NOMO-1 treated with dmso at 0.1 percent for 144 hours (cell line): ENCODE results near the gene PAGR1.

Experiments used
- DNase-seq: peaks from one replicate; lab custom pipeline; 2025; ENCODE audit not compliant: unreplicated experiment; lab: John Stamatoyannopoulos, UW

PAGR1 gene

DNA sequence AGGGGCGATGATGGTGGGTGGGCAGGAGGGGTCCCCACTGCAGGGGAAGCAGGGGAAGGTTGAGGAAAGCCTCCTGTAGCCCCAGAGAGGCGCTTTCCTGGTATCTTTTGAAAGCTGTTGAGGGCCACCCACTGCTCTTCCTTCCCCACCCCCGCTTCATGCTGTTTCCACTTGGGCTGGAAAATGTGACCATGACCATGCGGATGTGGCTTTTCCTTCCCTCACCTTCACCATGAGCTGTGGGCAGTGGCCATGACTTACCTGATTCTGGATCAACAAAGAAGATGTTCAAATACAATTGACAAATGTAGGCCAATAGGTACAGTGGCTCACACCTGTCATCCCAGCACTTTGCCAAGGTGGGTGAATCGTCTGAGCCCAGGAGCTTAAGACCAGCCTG, 18.1 kb downstream of the PAGR1 start:
- no peak for DNase-seq

GRCh38 chr16:29835926-29836325, 20.0 kb downstream of the PAGR1 start:
- no peak for DNase-seq

DNA sequence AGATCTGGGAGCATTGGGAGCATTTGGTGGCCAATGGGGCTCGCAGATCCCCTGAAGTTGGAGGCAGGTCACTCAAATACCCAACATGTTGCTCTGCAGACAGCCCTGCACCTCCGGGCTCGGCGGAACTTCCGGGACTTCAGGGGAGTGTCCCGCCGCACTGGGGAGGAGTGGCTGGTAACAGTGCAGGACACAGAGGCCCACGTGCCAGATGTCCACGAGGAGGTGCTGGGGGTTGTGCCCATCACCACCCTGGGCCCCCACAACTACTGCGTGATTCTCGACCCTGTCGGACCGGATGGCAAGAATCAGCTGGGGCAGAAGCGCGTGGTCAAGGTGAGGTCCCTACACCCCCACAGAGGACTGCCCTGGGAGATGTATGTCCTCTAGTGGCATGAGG, 20.7 kb downstream of the PAGR1 start:
- no peak for DNase-seq

GRCh38 chr16:29837841-29838240, 21.9 kb downstream of the PAGR1 start:
- DNase-seq: no peak

GRCh38 chr16:29839822-29840221, 23.9 kb downstream of the PAGR1 start:
- DNase-seq: no peak

DNA sequence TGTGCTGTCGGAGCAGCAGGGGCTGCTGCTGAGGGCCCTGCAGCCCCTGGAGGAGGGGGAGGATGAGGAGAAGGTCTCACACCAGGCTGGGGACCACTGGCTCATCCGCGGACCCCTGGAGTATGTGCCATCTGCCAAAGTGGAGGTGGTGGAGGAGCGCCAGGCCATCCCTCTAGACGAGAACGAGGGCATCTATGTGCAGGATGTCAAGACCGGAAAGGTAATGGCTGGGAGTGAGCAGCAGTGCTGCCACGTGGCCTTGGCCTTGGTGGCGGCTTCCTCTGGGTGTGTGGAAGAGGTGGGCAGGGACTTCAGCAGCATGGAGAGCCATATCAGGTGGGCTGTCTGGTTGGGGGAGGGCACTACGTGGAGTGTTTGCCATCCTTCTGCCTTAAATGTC, 24.3 kb downstream of the PAGR1 start:
- DNase-seq: no peak

- no peak for DNase-seq
Measured at GRCh38 chr16:29841631-29842030, 25.7 kb downstream of the PAGR1 start.

- DNase-seq: no peak
Measured at GRCh38 chr16:29842732-29843346, 26.9 kb downstream of the PAGR1 start.

- no peak for DNase-seq
Measured at GRCh38 chr16:29843931-29844330, 28.0 kb downstream of the PAGR1 start.

GRCh38 chr16:29844575-29845331, 28.8 kb downstream of the PAGR1 start:
- DNase-seq: no peak

DNA sequence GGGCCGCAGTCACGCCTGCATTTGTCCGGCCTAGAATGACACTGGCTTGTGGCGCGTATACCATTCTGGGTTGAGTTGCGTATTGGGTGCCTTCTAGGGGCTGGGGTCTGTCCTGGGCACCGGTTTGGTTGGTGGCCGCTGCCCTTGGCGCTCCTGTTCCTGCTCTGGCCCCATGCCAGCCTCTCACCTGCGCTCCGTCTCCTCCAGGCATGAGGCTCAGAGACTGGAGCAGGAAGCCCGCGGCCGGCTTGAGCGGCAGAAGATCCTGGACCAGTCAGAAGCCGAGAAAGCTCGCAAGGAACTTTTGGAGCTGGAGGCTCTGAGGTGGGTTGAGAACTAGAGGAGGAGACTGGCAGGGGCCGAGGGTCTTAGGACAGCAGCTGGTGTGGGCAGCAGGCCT, 29.7 kb downstream of the PAGR1 start:
- no peak for DNase-seq

- no peak for DNase-seq
Measured at GRCh38 chr16:29848420-29849297, 32.7 kb downstream of the PAGR1 start.

DNA sequence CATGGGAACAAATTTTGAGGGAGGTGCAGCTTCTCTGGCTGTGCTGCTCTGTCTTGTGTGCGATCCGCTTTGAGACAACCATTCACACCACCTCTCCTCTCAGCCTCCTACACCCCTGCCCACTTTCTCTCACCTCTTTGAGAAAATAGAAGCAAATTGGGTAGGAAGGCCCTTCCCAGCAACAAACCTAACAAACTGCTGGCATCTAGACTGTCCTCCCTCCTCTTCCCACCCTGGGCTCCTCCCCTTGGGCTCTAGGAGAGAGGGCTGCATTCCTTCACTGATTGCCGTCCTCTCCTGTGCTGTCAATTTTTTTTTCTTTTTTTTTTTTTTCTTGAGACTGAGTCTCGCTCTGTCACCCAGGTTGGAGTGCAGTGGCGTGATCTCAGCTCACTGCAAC, 33.6 kb downstream of the PAGR1 start:
- no peak for DNase-seq

GRCh38 chr16:29850998-29851397, 35.0 kb downstream of the PAGR1 start:
- no peak for DNase-seq

DNA sequence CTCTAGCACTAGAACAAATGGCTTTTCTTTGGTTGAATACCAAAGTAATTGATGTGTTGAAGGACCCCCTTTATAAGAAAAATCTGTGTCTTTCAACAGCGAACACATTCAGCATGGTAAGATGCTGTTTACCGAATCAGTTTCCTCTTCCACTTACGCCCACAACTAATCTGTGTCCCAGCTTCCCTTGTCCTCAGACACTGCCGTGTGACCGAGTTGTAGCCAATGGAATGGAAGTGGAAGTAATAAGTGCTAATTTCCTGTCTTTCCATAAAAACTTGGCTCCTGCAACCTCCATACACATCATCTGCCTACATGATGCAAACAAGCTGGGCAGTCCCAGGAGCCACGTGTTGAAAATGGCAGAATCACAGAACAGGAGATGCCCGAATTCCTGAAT, 36.7 kb downstream of the PAGR1 start:
- no peak for DNase-seq

GRCh38 chr16:29854520-29855100, 38.7 kb downstream of the PAGR1 start:
- DNase-seq: no peak

GRCh38 chr16:29857133-29857760, 41.3 kb downstream of the PAGR1 start:
- no peak for DNase-seq

- DNase-seq: no peak
Measured at GRCh38 chr16:29858149-29858849, 42.3 kb downstream of the PAGR1 start.

DNA sequence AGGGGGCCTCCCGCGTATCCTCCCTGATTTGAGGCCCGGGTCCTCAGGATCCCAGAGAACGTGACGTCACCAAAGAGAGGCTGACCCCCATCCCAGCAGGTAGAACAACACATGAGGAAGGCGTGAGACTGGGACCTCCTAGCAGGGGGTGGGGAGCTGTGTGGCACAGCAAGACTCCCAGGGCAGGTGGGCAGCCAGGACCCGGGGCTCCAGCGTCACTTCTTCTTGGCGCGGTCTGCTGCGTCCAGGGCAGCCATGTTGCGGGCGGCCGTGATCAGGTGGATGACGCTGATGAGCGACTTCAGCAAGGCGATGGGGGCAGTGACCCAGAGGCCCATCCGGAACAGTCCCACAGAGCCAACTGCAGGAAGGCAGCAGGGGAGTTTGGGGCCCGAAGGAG, 43.0 kb downstream of the PAGR1 start:
- DNase-seq: no peak

DNA sequence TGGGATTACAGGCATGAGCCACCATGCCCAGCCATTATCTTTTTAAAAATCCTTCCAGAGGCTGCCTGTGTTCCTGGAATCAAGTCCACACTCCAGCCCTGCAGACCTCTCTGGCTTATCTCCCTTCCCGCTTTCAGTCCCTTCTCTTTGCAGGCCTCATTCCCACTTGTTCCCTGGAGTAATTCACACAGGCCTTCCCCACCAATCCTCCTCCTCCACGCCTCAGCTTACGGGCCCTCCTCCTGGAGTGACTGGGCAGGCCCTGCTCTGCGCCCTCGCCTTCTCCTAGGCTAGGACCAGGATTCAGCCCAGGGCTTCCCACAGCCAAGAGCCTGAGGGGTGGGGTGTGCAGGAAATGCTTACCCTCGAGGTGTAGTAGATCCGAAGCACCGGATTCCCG, 44.3 kb downstream of the PAGR1 start:
- no peak for DNase-seq
